HG02763 (cell line): ENCODE measurements around the gene OR2J3.
"Not testable (repeated sequence)": the region's sequence is repeated elsewhere in the genome, so short reads cannot be mapped to it uniquely, and the experiment has no call there.

Experiments
- ATAC-seq: cut with Tn5 transposase; IDR thresholded peaks from one replicate; pipeline ENCODE4 v1.9.1; 2021; ENCODE audit warnings: mild to moderate bottlenecking, moderate library complexity; ENCODE audit not compliant: unreplicated experiment

OR2J3 gene

GRCh38 chr6:29107758-29108157, at the start of gene OR2J3:
Gene OR2J3 (plus strand): TSS chr6:29108058. CDS start chr6:29111891, 3,833 bp downstream.
- no peak for ATAC-seq

- no peak for ATAC-seq
Measured at GRCh38 chr6:29071831-29072723, 35.8 kb upstream of the OR2J3 start.

- no peak for ATAC-seq
Measured at GRCh38 chr6:29079203-29079602, 28.7 kb upstream of the OR2J3 start.

GRCh38 chr6:29081312-29081711, 26.5 kb upstream of the OR2J3 start:
- ATAC-seq, result no peak

- no peak for ATAC-seq
Measured at GRCh38 chr6:29082457-29082856, 25.4 kb upstream of the OR2J3 start.

- ATAC-seq, result no peak
Measured at GRCh38 chr6:29087213-29087612, 20.6 kb upstream of the OR2J3 start, which contains the start of gene OR2B3. Gene OR2B3 (minus strand): TSS chr6:29087313. CDS start chr6:29087248, 65 bp downstream.

- no peak for ATAC-seq
Measured at GRCh38 chr6:29092957-29093356, 14.9 kb upstream of the OR2J3 start.

- no peak for ATAC-seq
Measured at GRCh38 chr6:29097803-29098202, 10.1 kb upstream of the OR2J3 start.

- no peak for ATAC-seq
Measured at GRCh38 chr6:29099190-29099589, 8.7 kb upstream of the OR2J3 start, which contains the start of gene OR2J1. Gene OR2J1 (plus strand): TSS chr6:29099490. CDS start chr6:29100943, 1,453 bp downstream.

GRCh38 chr6:29112135-29112534, 4.3 kb downstream of the OR2J3 start:
- no peak for ATAC-seq

GRCh38 chr6:29114964-29115363, 7.1 kb downstream of the OR2J3 start:
- not testable (repeated sequence) for ATAC-seq

- no peak for ATAC-seq
Measured at GRCh38 chr6:29129326-29130012, 21.6 kb downstream of the OR2J3 start.

GRCh38 chr6:29130644-29131043, 22.8 kb downstream of the OR2J3 start:
- ATAC-seq, result no peak

- no peak for ATAC-seq
Measured at GRCh38 chr6:29131691-29132090, 23.8 kb downstream of the OR2J3 start.

- no peak for ATAC-seq
Measured at GRCh38 chr6:29137724-29138123, 29.9 kb downstream of the OR2J3 start.

- no peak for ATAC-seq
Measured at GRCh38 chr6:29141606-29142005, 33.7 kb downstream of the OR2J3 start.

GRCh38 chr6:29142309-29142708, 34.5 kb downstream of the OR2J3 start:
- ATAC-seq, result no peak

- no peak for ATAC-seq
Measured at GRCh38 chr6:29146179-29146578, 38.3 kb downstream of the OR2J3 start.

GRCh38 chr6:29147074-29147473, 39.2 kb downstream of the OR2J3 start:
- no peak for ATAC-seq

GRCh38 chr6:29149444-29149843, 41.6 kb downstream of the OR2J3 start:
- ATAC-seq, result not testable (repeated sequence)

GRCh38 chr6:29153083-29153482, 45.2 kb downstream of the OR2J3 start:
- no peak for ATAC-seq

- ATAC-seq, result not testable (repeated sequence)
Measured at GRCh38 chr6:29155182-29155581, 47.3 kb downstream of the OR2J3 start.
